HG03469 (cell line): ENCODE measurements around the gene ADAM8.
"Not testable (repeated sequence)": the region's sequence is repeated elsewhere in the genome, so short reads cannot be mapped to it uniquely, and the experiment has no call there.

Experiments used
- ATAC-seq: cut with Tn5 transposase; IDR thresholded peaks from one replicate; pipeline ENCODE4 v1.9.1; 2021; ENCODE audit warnings: mild to moderate bottlenecking, moderate library complexity, moderate number of reproducible peaks; ENCODE audit not compliant: unreplicated experiment

The ADAM8 gene

GRCh38 chr10:133235265-133235855, 41.3 kb downstream of the ADAM8 start:
- ATAC-seq, result no peak

DNA sequence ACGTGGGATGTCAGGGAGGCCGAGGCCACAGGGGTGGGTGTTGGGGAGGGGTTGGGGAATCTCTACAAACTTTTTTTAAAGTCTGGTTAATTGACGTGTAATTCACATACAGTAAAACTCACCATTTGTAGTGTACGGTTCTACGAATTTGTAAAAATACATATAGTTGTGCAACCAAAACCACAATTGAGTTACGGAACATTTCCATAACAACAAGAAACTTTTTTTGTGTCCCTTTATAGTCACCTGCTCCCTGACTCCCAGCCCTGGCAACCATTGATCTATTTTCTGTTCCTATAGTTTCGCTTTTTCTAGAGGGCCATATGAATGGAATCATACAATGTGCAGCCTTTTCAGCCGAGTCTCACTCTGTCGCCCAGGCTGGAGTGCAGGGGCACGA, 41.9 kb downstream of the ADAM8 start:
- not testable (repeated sequence) for ATAC-seq

- no peak for ATAC-seq
Observed at GRCh38 chr10:133231946-133232574, 44.6 kb downstream of the ADAM8 start.

GRCh38 chr10:133231244-133231945, 45.3 kb downstream of the ADAM8 start:
- no peak for ATAC-seq

DNA sequence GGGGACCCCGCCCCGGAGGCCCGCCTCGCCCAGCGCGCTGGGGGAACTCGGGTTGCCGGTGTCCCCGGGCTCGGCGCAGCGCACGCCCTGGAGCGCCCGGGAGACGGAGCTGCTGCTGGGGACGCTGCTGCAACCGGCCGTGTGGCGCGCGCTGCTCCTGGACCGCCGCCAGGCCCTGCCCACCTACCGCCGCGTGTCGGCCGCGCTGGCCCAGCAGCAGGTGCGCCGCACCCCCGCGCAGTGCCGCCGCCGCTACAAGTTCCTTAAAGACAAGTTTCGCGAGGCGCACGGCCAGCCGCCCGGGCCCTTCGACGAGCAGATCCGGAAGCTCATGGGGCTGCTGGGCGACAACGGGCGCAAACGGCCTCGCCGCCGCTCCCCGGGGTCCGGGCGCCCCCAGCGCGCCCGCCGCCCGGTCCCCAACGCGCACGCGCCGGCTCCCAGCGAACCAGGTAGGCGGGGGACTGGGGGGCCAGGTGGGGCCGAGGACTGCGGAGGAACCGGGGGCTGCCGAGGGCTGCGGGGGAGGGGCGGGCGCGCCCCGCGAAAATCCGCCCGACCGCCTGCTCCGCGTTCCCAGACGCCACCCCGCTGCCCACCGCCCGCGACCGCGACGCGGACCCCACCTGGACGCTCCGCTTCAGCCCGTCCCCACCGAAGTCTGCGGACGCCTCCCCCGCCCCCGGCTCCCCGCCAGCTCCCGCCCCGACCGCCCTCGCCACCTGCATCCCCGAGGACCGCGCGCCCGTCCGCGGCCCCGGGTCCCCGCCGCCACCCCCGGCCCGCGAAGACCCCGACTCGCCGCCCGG, 46.1 kb downstream of the ADAM8 start:
- ATAC-seq, result no peak

GRCh38 chr10:133230044-133230361, 46.7 kb downstream of the ADAM8 start, which contains the start of gene UTF1:
TSS of gene UTF1 (plus strand) at chr10:133230217. CDS start at chr10:133230289, 72 bp downstream.
- ATAC-seq, result no peak

DNA sequence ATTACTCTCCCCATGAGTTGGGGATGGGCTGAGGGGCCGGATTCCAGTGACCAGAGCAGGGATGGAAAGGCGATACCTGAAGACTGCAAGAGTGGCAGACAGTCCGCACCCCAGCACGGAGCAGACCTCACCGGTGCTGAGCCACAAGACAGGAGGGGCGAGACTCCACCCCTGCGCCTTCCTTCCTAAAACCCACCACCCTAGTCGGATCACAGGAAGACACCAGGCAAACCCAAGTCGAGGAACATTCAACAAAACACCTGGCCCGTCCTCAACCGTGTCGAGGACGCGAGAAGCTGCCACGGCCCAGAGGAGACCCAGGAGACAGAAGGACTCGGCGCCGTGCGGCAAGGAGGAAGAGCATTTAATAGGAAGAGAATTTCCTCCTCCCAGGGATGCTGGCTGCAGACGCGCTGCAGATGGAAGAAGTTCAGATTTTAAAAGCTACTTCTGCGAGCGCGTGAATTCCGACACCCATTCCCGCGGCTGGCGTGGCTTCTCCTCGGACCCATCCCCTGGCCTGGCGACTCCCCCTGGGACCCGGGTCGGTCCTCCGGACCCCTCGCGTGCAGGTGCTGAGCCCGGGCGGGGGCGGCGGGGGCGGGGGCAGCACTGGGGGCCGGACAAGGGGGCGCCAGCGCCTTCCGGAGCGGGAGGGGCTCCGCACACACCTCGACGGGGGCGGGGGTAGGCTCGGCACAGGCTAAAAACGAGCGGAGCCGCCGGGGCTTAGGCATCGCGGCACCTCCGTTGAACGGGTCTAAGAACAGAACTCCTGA, 47.2 kb downstream of the ADAM8 start:
- no peak for ATAC-seq

GRCh38 chr10:133227256-133227655, 49.4 kb downstream of the ADAM8 start:
- no peak for ATAC-seq

- ATAC-seq, result no peak
Observed at GRCh38 chr10:133226251-133226808, 50.3 kb downstream of the ADAM8 start.

DNA sequence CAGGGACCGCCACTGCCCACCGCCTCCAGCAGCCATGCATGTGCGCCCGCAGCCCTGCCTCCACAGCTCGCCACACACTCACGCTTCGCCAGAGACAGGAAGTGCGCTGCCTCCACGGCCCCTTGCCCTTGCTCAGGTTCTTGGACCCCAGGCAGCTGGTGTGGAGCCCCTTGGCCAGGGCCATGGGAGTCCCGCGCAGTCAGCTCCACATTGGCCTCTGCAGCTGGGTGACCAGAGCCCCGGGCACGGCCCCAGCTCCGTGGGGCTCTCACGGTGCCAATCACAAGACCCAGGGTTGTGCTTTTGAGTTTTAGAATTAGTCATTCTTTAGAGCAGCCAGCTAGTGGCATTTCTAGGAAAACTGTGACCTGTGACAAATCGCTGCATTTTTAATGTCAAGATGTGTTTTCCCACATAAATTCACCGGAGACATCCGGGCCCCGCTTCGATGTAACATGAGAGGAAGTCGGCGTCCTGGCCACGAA, 50.9 kb downstream of the ADAM8 start:
- no peak for ATAC-seq

DNA sequence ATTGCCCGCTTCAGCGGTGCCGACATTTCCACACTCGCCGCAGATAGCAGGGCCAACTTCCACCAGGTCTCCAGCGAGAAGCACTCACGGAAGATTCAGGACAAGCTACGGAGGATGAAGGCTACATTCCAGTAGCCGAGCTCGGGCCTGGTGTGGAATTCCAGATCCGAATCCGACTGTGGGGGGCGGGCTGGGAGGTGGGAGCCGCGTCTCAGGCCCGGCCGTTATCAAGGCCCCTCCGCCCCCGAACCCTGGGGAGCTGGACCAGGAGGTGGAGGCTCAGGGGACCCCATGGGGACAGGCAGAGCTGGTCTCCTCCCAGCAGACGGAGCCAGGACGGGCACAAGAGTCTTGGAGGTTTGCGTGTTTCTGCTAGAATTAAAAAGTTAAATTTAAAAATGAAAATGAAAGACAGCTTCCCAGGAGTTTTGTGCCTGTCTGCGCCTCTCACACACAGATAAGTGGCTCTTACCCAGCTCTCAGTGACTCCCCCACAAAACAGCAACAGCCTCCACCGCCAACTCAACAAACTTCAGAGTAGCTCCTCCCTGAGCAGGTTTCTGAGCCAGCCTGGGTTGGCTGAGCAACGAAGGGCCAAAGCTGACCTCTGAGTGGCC, 51.8 kb downstream of the ADAM8 start:
- ATAC-seq, result no peak

GRCh38 chr10:133224076-133224475, 52.6 kb downstream of the ADAM8 start:
- no peak for ATAC-seq

DNA sequence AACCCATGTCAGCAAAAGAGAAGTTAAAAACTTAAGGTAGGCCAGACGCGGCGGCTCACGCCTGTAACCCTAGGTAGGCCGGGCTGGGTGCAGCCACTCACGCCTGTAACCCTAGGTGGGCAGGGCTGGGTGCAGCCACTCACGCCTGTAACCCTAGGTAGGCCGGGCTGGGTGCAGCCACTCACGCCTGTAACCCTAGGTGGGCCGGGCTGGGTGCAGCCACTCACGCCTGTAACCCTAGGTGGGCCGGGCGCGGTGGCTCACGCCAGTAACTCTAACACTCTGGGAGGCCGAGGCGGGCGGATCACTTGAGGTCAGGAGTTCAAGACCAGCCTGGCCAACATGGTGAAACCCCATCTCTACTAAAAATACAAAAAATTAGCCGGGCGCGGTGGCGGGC, 54.9 kb downstream of the ADAM8 start:
- ATAC-seq, result not testable (repeated sequence)

- ATAC-seq, result no peak
Observed at GRCh38 chr10:133221331-133221730, 55.3 kb downstream of the ADAM8 start.

DNA sequence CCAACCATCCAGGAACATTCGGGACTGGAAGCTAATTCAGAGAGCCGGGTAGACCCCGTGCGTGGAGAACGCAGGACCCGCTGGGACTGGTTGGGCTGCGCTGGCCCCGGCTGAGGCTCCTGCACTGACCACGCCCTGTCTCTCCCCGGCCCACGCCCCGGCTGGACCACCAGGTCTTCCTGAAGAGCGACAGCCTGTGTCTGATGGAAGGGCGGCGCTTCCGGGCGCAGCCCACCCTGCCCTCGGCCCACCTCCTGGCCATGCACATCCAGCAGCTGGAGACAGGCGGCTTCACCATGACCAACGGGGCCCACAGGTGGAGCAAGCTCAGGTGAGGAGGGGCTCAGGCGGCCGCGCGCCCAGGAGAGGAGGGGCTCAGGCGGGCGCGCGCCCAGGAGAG, 56.9 kb downstream of the ADAM8 start:
- no peak for ATAC-seq

GRCh38 chr10:133218891-133219290, 57.8 kb downstream of the ADAM8 start:
- ATAC-seq, result no peak

DNA sequence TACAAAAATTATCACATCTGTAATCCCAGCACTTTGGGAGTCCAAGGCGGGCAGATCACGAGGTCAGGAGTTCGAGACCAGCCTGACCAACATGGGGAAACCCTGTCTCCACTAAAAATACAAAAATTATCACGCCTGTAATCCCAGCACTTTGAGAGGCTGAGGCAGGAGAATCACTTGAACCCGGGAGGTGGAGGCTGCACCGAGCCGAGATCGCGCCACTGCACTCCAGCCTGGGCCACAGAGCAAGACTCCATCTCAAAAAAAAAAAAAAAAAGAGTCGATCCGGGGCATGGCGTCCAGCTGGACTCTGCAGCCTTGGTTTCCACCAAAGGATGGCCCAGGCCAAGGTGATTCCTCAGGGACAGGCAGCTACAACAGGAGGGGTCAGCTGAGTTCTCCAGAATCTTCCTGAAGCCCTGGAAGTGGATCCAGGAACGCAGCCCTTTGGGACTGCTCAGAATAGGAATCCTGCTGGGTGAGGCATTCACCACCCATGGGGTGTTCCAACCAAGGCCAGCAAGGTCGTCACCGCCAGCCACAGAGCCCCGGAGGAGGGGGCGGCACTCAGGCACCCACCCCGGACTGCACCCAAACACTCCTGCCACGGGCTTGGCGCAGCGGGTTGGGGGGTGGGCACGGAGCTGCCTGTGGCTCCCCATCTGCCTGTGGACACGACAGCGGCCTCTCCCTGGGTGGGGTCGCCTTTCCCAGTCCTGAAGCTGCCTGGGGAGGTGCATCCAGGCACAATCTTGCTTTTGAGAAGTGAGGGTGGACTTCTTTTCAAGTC, 58.7 kb downstream of the ADAM8 start:
- ATAC-seq, result no peak

DNA sequence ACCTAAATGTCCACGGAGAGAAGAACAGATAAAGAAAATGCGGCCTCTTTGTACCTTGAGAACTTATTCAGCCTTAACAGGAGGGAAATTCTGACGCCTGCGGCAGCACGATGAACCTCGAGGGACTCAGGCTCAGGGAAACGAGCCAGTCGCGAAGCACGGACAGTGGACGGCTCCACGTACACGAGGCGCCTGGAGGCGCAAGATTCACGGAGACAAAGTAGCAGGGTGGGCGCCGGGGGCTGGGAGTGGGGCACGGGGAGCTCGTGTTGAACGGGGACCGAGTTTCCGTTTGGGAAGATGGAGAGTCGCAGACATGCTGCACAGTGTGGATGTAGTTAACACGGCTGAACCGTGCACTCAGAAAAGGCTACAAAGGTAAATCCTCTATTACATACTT, 59.9 kb downstream of the ADAM8 start:
- no peak for ATAC-seq

DNA sequence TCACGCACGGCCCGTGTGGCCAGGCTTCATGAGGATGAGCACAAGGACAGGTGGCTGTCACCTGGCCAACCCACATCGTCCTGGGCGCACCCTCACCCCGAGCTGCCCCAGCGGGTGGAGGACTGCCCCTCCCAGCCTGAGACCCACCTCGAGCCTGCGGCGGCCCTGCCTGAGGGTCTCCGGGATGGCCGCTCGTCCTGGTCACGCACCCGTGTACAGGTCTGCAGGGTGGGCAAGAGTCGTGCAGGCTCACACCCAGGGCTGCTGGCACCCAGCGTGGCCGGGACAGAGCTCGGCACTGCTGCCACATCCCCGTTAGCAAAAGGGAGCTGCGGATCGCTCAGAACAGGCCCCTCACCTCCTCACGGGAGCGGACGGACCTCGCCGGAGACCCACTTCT, 61.1 kb downstream of the ADAM8 start:
- ATAC-seq, result no peak
